Gastrocnemius medialis (tissue), 4 donors: ENCODE results near the gene C17orf114.

ENCODE experiments used
- POLR2A ChIP-seq, 2 donors: fragments of 450-650 bp; IDR thresholded peaks; one replicate each; pipeline ENCODE4 v1.6.1; 2017; ENCODE audit warnings: antibody characterized with exemption in 2 of 2, mild to moderate bottlenecking in 2 of 2, moderate library complexity in 2 of 2
- TF ChIP-seq, protein P1 (sequence below), 5 experiments: fragments of 450-650 bp in 3 of 5; fragments of 200-600 bp in 2 of 5; sonication (generic) in 2 of 5; IDR thresholded peaks in 4 of 5; conservative IDR thresholded peaks in 1 of 5; 1 replicate in 4 of 5; 2 replicates in 1 of 5; pipeline ENCODE4 v1.5.1; 2016 to 2019; ENCODE audit warnings: antibody characterized with exemption in 5 of 5, mild to moderate bottlenecking in 3 of 5, moderate library complexity in 3 of 5

- TF ChIP-seq, protein P1, sequence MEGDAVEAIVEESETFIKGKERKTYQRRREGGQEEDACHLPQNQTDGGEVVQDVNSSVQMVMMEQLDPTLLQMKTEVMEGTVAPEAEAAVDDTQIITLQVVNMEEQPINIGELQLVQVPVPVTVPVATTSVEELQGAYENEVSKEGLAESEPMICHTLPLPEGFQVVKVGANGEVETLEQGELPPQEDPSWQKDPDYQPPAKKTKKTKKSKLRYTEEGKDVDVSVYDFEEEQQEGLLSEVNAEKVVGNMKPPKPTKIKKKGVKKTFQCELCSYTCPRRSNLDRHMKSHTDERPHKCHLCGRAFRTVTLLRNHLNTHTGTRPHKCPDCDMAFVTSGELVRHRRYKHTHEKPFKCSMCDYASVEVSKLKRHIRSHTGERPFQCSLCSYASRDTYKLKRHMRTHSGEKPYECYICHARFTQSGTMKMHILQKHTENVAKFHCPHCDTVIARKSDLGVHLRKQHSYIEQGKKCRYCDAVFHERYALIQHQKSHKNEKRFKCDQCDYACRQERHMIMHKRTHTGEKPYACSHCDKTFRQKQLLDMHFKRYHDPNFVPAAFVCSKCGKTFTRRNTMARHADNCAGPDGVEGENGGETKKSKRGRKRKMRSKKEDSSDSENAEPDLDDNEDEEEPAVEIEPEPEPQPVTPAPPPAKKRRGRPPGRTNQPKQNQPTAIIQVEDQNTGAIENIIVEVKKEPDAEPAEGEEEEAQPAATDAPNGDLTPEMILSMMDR (IDR thresholded peaks at IDR 0.05 in 4 of 5, conservative IDR thresholded peaks at IDR 0.05 in 1 of 5) = no peak
- TF ChIP-seq POLR2A (IDR thresholded peaks at IDR 0.05) = no peak
Observed at GRCh38 chr17:4836221-4836620, 34.1 kb upstream of the C17orf114 start.
